Measurements from ENCODE around the gene DCHS1.

- TF ChIP-seq POLR2A (IDR thresholded peaks at IDR 0.05; ENCODE audit: low read length): no peak
- TF ChIP-seq BHLHE40 (IDR thresholded peaks at IDR 0.05; ENCODE audit: low read depth, low read length): no peak
- TF ChIP-seq, protein P1, sequence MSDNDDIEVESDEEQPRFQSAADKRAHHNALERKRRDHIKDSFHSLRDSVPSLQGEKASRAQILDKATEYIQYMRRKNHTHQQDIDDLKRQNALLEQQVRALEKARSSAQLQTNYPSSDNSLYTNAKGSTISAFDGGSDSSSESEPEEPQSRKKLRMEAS (IDR thresholded peaks at IDR 0.05): no peak
- no peak for TF ChIP-seq MAFK (IDR thresholded peaks at IDR 0.05; ENCODE audit: partially characterized antibody)
Measured at GRCh38 chr11:6610591-6610990, 45.0 kb downstream of the DCHS1 start.

All from A549 (cell line).